Neural crest cell (in vitro differentiated cells): ENCODE results near the gene UTY. TPM values are rescaled to one million over a fixed set of nuclear protein-coding genes. Genes with fewer than 3 reads are reported as not detected.

Experiments
- DNase-seq: peaks from one replicate; pipeline ENCODE4 v3.0.0; 2021; ENCODE audit warnings: low read depth, mixed read lengths, low spot score
- H3K27ac Mint-ChIP-seq: one replicate; pipeline ENCODE4 v1.8.0; 2021; ENCODE audit warnings: mild to moderate bottlenecking, mixed read lengths; ENCODE audit not compliant: unreplicated experiment
- H3K27me3 Mint-ChIP-seq: 2 replicates; pipeline ENCODE4 v1.8.0; 2021; ENCODE audit warnings: low read depth, mild to moderate bottlenecking, mixed read lengths
- H3K36me3 Mint-ChIP-seq: 2 replicates; pipeline ENCODE4 v1.8.0; 2021; ENCODE audit warnings: low read depth, mild to moderate bottlenecking, mixed read lengths
- H3K4me1 Mint-ChIP-seq: 2 replicates; pipeline ENCODE4 v1.8.0; 2021; ENCODE audit warnings: mixed read lengths
- H3K4me3 Mint-ChIP-seq: one replicate; pipeline ENCODE4 v1.8.0; 2021; ENCODE audit warnings: mild to moderate bottlenecking, mixed read lengths
- H3K9me3 Mint-ChIP-seq: 2 replicates; pipeline ENCODE4 v1.8.0; 2021; ENCODE audit warnings: mixed read lengths
- total RNA-seq: library from RNA; stranded (reverse); gene quantifications from 2 replicates; pipeline ENCODE4 v1.2.1, GENCODE V29; 2021
- TF ChIP-seq, protein P1 (sequence below): fragments of 200-600 bp; sonication (generic); conservative IDR thresholded peaks from 2 replicates; pipeline ENCODE4 v1.5.0; 2021; ENCODE audit warnings: antibody characterized with exemption, mild to moderate bottlenecking

UTY gene
- total RNA-seq, 1 donor from 2014 or later = not detected

DNA sequence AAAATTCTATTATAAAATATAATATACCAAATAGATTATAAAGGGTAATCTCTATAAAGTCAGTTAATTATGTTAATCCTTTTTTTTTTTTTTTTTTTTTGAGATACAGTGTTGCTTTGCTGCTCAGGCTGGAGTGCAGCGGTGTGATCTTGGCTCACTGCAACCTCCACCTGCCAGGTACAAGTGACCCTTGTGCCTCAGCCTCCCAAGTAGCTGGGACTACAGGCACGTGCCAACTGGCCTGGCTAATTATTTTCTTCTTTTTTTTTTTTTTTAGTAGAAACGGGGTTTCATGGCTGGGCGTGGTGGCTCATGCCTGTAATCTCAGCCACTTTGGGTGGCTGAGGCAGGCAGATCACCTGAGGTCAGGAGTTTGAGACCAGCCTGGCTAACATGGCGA is 141.9 kb downstream of the UTY start:
- TF ChIP-seq, protein P1, sequence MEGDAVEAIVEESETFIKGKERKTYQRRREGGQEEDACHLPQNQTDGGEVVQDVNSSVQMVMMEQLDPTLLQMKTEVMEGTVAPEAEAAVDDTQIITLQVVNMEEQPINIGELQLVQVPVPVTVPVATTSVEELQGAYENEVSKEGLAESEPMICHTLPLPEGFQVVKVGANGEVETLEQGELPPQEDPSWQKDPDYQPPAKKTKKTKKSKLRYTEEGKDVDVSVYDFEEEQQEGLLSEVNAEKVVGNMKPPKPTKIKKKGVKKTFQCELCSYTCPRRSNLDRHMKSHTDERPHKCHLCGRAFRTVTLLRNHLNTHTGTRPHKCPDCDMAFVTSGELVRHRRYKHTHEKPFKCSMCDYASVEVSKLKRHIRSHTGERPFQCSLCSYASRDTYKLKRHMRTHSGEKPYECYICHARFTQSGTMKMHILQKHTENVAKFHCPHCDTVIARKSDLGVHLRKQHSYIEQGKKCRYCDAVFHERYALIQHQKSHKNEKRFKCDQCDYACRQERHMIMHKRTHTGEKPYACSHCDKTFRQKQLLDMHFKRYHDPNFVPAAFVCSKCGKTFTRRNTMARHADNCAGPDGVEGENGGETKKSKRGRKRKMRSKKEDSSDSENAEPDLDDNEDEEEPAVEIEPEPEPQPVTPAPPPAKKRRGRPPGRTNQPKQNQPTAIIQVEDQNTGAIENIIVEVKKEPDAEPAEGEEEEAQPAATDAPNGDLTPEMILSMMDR = no peak
- Mint-ChIP-seq H3K9me3 (no peaks in the 10 kb centered on the region), H3K4me3 (no peak overlapping the region), H3K4me1 (no peaks in the 10 kb centered on the region), H3K27ac (no peak overlapping the region), H3K27me3 (no peaks in the 10 kb centered on the region), H3K36me3 (no peaks in the 10 kb centered on the region)
- DNase-seq = no peak

DNA sequence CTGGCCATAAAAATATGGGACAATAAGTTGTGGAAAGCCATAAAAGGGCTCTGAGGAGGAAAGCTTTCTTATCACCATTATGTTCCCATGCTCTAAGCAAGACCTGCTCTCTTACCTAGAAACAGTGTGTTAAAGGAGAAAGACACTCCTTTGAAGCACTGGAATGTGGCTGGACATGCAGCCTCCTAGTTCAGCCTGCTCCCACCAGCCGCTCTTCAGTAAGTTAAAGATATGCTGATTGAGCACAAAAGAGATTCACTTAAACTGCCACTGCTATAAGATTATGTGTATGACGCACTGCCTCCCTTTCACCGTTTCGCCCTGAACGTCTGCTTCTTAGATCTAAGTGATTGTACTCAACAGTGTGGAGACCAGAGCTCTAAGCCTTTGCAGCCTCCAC is 146.0 kb downstream of the UTY start:
- H3K27ac Mint-ChIP-seq = no peak overlapping the region
- no peak for DNase-seq
- no peaks in the 10 kb centered on the region for H3K36me3 Mint-ChIP-seq
- no peak overlapping the region for H3K4me3 Mint-ChIP-seq
- no peaks in the 10 kb centered on the region for H3K27me3 Mint-ChIP-seq
- no peaks in the 10 kb centered on the region for H3K4me1 Mint-ChIP-seq
- H3K9me3 Mint-ChIP-seq = no peaks in the 10 kb centered on the region
- TF ChIP-seq, protein P1 = no peak

DNA sequence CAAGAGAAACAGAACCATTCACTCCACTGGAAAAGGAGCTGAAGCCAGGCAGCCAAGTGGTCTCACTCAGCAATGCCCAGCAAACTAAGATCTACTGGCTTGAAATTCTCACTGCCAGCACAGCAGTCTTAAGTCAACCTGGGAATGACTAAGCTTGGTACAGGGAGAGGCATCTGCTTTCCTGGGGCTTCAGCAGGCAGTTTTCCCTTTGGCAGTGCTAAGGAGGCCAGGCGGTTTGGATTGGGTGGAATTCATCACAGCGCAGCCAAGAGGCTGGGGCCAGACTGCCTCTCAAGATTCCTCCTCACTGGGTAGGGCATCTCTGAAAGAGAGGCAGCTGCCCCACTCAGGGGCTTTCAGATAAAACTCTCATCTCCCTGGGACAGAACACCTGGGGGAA is 149.2 kb downstream of the UTY start:
- Mint-ChIP-seq H3K9me3 (no peaks in the 10 kb centered on the region), H3K27me3 (no peaks in the 10 kb centered on the region), H3K4me1 (no peaks in the 10 kb centered on the region), H3K36me3 (no peaks in the 10 kb centered on the region), H3K4me3 (no peak overlapping the region), H3K27ac (no peak overlapping the region)
- no peak for DNase-seq
- TF ChIP-seq, protein P1 = no peak

DNA sequence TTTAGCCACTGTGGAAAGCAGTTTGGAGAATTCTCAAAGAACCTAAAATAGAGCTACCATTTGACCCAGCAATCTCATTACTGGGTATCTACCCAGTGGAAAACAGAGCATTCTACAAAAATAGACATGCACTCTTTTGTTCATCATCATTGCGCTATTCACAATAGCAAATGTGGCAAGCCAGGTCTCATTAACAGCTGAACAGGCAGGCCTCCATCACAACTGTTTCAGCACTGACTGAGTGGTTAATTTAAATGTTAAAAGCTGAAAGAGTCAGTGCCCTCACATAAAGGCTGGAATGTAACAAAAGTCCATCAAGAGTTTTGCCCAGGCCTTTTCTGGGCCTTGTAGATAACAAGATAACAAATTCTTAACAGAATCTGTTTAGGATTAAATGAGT is 166.9 kb downstream of the UTY start:
- Mint-ChIP-seq H3K9me3 (no peaks in the 10 kb centered on the region), H3K4me3 (no peak overlapping the region), H3K4me1 (no peaks in the 10 kb centered on the region), H3K27me3 (no peaks in the 10 kb centered on the region), H3K36me3 (no peaks in the 10 kb centered on the region), H3K27ac (no peak overlapping the region)
- TF ChIP-seq, protein P1 = no peak
- DNase-seq = no peak

DNA sequence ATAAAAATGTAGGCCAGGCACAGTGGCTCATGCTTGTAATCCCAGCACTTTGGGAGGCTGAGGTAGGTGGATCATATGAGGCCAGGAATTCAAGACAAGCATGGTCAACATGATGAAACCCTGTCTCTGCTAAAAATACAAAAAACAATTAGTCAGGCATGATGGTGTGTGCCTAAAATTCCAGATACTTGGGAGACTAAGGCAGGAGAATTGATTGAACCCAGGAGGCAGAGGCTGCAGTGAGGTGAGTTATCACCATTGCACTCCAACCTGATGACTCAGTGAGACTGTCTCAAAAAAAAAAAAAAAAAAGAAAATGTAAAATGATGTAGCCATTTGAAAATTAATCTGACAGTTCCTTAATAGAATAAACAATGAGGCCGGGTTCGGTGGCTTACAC is 171.9 kb downstream of the UTY start:
- Mint-ChIP-seq H3K4me1 (no peaks in the 10 kb centered on the region), H3K36me3 (no peaks in the 10 kb centered on the region), H3K27me3 (no peaks in the 10 kb centered on the region), H3K9me3 (no peaks in the 10 kb centered on the region), H3K27ac (no peak overlapping the region), H3K4me3 (no peak overlapping the region)
- DNase-seq = no peak
- TF ChIP-seq, protein P1 = no peak

DNA sequence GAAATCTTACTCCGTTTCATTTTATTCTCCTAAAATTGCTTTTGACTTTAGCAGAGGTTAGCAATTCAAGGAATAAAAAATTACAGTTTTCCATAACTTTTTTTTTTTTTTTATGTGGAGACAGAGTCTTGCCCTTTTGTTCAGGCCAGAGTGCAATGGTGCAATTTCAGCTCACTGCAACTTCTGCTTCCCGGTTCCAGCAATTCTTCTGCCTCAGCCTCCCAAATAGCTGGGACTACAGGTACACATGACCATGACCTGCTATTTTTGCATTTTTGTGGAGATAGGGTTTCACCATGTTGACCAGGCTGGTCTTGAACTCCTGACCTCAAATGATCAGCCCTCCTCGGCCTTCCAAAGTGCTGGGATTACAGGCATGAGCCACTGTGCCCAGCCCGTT is 179.0 kb downstream of the UTY start:
- H3K27me3 Mint-ChIP-seq = no peaks in the 10 kb centered on the region
- H3K27ac Mint-ChIP-seq = no peak overlapping the region
- no peak overlapping the region for H3K4me3 Mint-ChIP-seq
- TF ChIP-seq, protein P1 = no peak
- no peaks in the 10 kb centered on the region for H3K9me3 Mint-ChIP-seq
- no peak for DNase-seq
- no peaks in the 10 kb centered on the region for H3K4me1 Mint-ChIP-seq
- no peaks in the 10 kb centered on the region for H3K36me3 Mint-ChIP-seq
